ENCODE results near the gene PRSS16. TPM values are rescaled to one million over a fixed set of nuclear protein-coding genes. Genes with fewer than 3 reads are reported as not detected.

PRSS16 gene
- total RNA-seq, 4 donors from 2014 or later, result 12.8 to 32.0 (median 21.6) TPM

DNA sequence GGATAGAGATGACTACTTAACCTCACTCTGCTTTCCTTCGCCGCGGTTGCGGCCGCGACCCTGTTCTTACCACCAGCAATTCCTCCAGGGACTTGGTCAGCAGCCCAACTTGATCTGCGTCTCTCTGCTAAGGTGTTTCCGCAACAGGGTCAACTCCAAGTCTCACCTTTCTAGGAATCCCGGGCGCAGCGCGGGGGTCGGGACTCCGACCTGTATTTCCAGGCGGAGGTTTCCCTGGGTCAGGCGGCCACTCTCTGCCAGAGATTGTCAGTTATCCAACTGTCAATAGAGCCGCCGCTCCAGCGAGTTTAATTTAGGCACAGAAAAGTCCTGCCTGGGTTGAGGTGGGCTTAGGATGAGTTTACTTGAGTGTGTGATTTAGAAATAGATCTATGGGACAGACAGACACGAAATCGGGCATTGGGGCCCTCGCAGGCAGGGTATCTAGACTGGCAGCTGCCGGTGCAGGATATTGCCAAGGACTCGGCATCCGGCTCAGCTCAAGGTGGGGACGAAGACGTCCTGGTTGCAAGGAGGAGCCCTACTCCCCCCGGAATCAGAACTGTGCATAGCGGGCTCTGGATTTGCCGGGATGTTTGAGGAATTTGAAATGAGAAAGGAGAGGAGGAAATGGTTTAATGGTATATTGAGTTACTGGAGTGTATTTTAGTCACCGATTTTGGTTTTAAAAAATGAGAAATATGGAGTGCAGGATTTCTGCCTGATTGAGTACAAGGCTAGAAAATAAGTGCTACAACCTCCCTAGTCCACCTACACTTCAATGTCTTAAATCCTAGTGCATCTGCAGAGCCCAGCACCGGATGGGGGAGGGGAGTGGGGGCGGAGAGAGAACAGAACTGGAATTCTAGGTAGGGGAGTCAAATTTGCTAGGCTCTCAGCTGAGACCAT is 40.9 kb downstream of the PRSS16 start:
- intact Hi-C loops (cut with DNase I), result no loop called here
- Histone ChIP-seq H3K27ac (no peak overlapping the region), H3K36me3 (no peaks in the 10 kb centered on the region), H3K4me3 (replicated peaks in 1 of 3) (no peak overlapping the region), H3K4me1 (no peaks in the 10 kb centered on the region), H3K27me3 (peaks cover 41% of the 10 kb centered on the region), H3K9me3 (no peaks in the 10 kb centered on the region)
- WGBS, 2 donors, result 5 to 7% methylated on average over 31 to 33 of the region's 33 CpGs
- no peak for DNase-seq
- TF ChIP-seq, protein P1, sequence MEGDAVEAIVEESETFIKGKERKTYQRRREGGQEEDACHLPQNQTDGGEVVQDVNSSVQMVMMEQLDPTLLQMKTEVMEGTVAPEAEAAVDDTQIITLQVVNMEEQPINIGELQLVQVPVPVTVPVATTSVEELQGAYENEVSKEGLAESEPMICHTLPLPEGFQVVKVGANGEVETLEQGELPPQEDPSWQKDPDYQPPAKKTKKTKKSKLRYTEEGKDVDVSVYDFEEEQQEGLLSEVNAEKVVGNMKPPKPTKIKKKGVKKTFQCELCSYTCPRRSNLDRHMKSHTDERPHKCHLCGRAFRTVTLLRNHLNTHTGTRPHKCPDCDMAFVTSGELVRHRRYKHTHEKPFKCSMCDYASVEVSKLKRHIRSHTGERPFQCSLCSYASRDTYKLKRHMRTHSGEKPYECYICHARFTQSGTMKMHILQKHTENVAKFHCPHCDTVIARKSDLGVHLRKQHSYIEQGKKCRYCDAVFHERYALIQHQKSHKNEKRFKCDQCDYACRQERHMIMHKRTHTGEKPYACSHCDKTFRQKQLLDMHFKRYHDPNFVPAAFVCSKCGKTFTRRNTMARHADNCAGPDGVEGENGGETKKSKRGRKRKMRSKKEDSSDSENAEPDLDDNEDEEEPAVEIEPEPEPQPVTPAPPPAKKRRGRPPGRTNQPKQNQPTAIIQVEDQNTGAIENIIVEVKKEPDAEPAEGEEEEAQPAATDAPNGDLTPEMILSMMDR (IDR thresholded peaks at IDR 0.05), result no peak
- no peak for TF ChIP-seq POLR2A (IDR thresholded peaks at IDR 0.05)

DNA sequence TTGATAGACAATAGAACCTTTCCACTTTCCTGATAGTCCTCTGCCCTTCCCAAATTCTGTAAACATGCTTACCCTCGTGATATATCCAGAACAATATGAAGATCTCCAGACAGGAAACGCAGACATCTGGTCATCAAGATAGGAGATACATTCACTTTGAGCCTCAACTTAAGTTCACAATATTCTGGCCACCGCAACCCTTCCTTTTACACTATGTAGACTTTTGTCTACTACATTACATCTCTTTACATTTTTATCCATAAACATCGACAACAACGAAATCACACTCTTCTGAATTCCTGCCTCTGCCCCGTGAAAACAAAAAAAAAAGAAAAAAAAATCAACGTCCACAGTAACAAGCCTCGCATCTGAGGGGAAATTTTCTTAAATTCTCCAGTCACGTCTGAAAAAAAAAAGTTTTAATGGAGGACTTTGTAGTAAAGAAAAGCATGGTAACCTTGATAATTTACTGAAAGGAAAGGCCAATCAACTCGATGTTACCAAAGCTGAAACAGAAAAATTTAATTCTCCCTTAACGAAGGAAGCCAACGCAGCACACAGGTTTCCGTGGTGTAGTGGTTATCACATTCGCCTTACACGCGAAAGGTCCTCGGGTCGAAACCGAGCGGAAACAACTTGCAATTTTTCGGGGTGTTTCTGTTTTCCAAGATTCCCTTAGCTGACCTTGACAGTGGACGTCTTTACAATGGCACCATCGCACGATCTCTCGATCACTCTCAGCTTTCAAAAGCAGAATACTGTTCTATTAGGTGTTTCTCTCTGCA is 42.8 kb downstream of the PRSS16 start:
- TF ChIP-seq, protein P1 (IDR thresholded peaks at IDR 0.05), result no peak
- TF ChIP-seq POLR2A (IDR thresholded peaks at IDR 0.05), result no peak
- 7 to 9% methylated on average over 25 of the region's 25 CpGs for WGBS, 2 donors
- Histone ChIP-seq H3K9me3 (no peaks in the 10 kb centered on the region), H3K27me3 (peaks cover 37% of the 10 kb centered on the region), H3K4me3 (replicated peaks in 1 of 3) (no peak overlapping the region), H3K27ac (no peak overlapping the region), H3K4me1 (no peaks in the 10 kb centered on the region), H3K36me3 (no peaks in the 10 kb centered on the region)
- DNase-seq, result no peak
- intact Hi-C loops (cut with DNase I), result no loop called here

DNA sequence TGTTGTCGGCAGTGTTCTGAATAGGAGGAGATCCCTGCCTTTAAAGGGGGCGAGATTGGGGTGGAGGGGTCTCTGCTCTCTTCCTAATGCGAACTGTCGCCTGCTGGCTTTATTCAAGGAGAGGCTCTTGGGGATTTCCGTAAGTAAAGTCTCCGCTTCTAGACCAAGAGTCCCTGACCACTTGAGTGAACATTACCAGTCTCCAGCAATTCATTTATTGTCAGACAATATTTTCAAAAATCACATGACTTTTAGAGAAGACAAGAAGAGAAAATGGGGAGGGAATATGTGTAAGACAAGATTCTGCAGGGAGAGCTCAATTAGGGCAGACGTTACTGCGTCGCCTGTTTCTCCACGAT is 43.3 kb downstream of the PRSS16 start:
- peaks cover 41% of the 10 kb centered on the region for H3K27me3 ChIP-seq
- intact Hi-C loops (cut with DNase I), result no loop called here
- no peaks in the 10 kb centered on the region for H3K36me3 ChIP-seq
- H3K4me1 ChIP-seq, result no peaks in the 10 kb centered on the region
- TF ChIP-seq, protein P1 (IDR thresholded peaks at IDR 0.05), result no peak
- no peak for TF ChIP-seq POLR2A (IDR thresholded peaks at IDR 0.05)
- DNase-seq, result no peak
- no peaks in the 10 kb centered on the region for H3K9me3 ChIP-seq
- H3K4me3 ChIP-seq (replicated peaks in 1 of 3), result no peak overlapping the region
- 13 to 15% methylated on average over 10 of the region's 10 CpGs for whole genome bisulfite sequencing, 2 donors
- H3K27ac ChIP-seq, result no peak overlapping the region

DNA sequence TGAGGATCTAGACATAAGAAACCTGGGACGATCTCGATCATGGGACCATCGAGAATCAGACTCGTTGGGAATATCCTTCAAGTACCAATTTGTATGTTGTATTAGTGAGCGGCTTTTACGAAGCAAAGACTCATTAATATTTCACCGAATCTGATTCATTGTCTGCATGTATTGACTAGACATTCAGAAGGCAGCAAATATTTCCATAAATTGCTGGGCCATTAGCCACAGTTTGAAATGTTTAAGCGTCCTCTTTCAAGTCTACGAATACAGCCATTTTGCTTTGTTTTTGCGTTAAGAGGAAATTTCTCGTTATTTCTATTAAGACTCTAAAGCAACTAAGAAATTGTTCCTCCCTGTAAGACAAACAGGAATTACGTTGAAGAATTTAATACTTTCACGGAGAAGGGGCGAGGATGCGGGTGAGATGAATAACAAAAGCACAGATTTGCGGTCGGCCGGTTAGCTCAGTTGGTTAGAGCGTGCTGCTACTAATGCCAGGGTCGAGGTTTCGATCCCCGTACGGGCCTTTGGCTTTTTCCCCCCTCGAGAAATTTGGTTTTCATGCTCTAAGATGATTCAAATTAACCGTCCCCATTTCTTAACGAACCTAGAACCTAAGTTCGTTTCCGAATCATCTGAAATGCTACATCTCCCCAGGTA is 46.1 kb downstream of the PRSS16 start:
- H3K27ac ChIP-seq, result no peak overlapping the region
- no peaks in the 10 kb centered on the region for H3K36me3 ChIP-seq
- no peak for DNase-seq
- H3K4me1 ChIP-seq, result no peaks in the 10 kb centered on the region
- TF ChIP-seq POLR2A (IDR thresholded peaks at IDR 0.05), result no peak
- TF ChIP-seq, protein P1 (IDR thresholded peaks at IDR 0.05), result no peak
- intact Hi-C loops (cut with DNase I), result no loop called here
- WGBS, 2 donors, result 17 to 22% methylated on average over 28 of the region's 28 CpGs
- no peak overlapping the region for H3K4me3 ChIP-seq (replicated peaks in 1 of 3)
- H3K27me3 ChIP-seq, result peaks cover 45% of the 10 kb centered on the region
- H3K9me3 ChIP-seq, result no peaks in the 10 kb centered on the region

Measured in thyroid gland (tissue), 4 donors.